Medulla oblongata (tissue), 1 donor: ENCODE measurements around the gene ITGAX.
"Not testable (repeated sequence)": the region's sequence is repeated elsewhere in the genome, so short reads cannot be mapped to it uniquely, and the experiment has no call there.

Experiments used
- DNase-seq: peaks from one replicate; pipeline ENCODE4 v3.0.0-alpha.2; 2015; ENCODE audit errors: extremely low spot score

Gene ITGAX

GRCh38 chr16:31354394-31355291, at the start of gene ITGAX:
Gene ITGAX (plus strand): TSS chr16:31355176. CDS start chr16:31355255, 79 bp downstream.
- DNase-seq, result peak; percentile 66

- no peak for DNase-seq
These were observed 49.8 kb upstream of the ITGAX start for GRCh38 chr16:31305219-31305618.

DNA sequence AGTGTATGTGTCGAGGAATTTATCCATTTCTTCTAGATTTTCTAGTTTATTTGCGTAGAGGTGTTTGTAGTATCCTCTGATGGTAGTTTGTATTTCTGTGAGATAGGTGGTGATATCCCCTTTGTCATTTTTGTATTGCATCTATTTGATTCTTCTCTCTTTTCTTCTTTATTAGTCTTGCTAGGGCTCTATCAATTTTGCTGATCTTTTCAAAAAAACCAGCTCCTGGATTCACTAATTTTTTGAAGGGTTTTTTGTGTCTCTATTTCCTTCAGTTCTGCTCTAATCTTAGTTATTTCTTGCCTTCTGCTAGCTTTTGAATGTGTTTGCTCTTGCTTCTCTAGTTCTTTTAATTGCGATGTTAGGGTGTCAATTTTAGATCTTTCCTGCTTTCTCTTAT, 46.6 kb upstream of the ITGAX start:
- not testable (repeated sequence) for DNase-seq

DNA sequence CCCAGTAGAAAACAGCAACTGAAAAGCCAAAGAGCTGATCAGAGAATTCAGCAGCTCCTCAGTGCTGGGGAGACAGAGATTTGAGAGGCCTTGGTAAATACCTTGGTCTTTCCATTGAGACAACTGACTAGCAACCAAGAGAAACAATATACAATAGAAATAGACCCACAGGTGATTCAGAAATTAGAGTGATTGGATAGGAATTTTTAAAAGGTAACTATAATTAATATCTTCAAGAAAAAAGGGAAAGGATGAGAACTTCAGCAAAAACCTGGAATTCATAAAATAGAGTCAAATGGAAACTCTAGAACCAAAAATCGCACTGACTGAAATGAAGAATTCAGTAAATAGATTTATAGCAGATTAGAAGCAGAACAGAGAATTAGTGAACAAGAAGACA, 32.5 kb upstream of the ITGAX start:
- DNase-seq, result no peak

GRCh38 chr16:31323959-31324629, 30.9 kb upstream of the ITGAX start:
- DNase-seq, result no peak

DNA sequence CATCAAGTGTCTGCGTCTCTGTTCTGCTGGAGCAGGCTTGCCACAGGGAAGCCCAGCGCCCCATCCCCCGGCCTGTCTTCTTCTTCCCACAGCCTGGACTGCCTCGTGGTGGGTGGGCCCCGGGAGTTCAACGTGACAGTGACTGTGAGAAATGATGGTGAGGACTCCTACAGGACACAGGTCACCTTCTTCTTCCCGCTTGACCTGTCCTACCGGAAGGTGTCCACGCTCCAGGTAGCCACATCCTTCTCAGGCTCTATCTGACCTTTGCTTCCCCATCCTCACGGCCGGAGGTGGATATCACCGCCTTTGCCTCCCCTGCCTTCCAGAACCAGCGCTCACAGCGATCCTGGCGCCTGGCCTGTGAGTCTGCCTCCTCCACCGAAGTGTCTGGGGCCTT, 29.8 kb upstream of the ITGAX start:
- no peak for DNase-seq

DNA sequence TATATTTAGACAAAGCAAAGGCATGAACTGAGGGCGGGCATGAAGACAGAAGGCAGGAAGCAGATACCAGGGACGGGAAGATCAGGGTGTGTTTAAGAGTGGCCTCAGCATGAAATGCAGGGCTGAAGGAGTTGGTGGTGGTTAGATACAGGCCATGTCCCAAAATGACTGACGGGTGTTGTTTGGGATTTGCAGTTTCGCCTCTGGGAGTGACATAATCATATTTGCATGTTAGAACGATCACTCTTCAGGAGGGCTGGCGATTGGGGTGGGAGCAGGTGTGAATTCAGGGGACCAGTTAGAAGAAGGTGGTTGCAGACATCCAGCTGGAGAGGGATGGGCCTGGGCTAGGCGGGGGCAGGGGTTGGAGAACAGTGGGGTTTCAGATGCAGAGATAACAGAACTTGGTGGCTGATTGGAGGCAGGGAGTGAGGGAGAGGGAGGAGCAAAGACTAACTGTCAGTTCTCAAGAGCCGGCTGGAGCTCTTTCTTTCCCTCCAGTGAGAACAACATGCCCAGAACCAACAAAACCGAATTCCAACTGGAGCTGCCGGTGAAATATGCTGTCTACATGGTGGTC, 27.2 kb upstream of the ITGAX start:
- DNase-seq, result no peak

- no peak for DNase-seq
These were observed 26.5 kb upstream of the ITGAX start for GRCh38 chr16:31328322-31329052.

- DNase-seq, result no peak
These were observed 25.1 kb upstream of the ITGAX start for GRCh38 chr16:31329671-31330552.

GRCh38 chr16:31330553-31330890, 24.5 kb upstream of the ITGAX start:
- no peak for DNase-seq

DNA sequence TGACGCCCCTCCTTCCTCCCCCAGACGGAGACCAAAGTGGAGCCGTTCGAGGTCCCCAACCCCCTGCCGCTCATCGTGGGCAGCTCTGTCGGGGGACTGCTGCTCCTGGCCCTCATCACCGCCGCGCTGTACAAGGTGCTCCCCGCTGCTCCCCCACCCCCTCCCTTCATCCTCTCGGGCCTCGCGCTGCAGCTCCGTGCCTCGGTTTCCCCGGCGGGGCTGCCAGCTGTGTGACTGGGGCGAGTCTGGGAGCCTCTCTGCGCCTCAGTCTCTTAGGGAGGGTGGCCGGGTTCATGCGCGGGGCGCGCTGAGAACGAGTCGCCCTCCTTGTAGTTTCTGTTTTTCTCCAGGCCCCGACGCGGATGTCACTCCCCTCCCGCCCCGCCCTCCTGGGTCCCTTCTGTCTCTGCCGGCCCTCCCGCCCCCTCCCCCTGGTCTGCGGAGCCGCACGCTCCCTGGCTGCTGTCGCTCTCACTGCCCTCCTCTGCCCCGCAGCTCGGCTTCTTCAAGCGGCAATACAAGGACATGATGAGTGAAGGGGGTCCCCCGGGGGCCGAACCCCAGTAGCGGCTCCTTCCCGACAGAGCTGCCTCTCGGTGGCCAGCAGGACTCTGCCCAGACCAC, 23.7 kb upstream of the ITGAX start:
- DNase-seq, result no peak

DNA sequence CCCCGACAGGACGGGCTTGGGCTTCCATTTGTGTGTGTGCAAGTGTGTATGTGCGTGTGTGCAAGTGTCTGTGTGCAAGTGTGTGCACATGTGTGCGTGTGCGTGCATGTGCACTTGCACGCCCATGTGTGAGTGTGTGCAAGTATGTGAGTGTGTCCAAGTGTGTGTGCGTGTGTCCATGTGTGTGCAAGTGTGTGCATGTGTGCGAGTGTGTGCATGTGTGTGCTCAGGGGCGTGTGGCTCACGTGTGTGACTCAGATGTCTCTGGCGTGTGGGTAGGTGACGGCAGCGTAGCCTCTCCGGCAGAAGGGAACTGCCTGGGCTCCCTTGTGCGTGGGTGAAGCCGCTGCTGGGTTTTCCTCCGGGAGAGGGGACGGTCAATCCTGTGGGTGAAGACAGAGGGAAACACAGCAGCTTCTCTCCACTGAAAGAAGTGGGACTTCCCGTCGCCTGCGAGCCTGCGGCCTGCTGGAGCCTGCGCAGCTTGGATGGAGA, 23.1 kb upstream of the ITGAX start:
- no peak for DNase-seq

DNA sequence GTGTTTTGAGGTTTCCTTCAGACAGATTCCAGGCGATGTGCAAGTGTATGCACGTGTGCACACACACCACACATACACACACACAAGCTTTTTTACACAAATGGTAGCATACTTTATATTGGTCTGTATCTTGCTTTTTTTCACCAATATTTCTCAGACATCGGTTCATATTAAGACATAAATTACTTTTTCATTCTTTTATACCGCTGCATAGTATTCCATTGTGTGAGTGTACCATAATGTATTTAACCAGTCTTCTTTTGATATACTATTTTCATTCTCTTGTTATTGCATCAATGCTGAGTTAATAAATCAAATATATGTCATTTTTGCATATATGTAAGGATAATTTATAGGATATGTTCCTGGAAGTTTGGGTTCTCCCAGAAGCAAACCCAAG, 22.4 kb upstream of the ITGAX start:
- no peak for DNase-seq

GRCh38 chr16:31333686-31334649, 21.0 kb upstream of the ITGAX start:
- DNase-seq, result no peak

GRCh38 chr16:31334934-31335333, 20.0 kb upstream of the ITGAX start:
- no peak for DNase-seq

- DNase-seq, result no peak
These were observed 19.5 kb upstream of the ITGAX start for GRCh38 chr16:31335431-31335830.

DNA sequence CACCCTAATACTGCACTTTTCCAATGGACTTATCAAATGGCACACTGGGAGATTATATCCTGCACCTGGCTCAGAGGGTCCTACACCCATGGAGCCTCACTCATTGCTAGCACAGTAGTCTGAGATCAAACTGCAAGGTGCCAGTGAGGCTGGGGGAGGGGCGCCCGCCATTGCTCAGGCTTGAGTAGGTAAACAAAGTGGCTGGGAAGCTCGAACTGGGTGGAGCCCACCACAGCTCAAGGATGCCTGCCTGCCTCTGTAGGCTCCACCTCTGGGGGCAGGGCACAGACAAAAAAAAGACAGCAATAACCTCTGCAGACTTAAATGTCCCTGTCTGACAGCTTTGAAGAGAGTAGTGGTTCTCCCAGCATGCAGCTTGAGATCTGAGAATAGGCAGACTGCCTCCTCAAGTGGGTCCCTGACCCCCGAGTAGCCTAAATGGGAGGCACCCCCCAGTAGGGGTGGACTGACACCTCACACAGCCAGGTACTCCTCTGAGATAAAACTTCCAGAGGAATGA, 16.8 kb upstream of the ITGAX start:
- not testable (repeated sequence) for DNase-seq

- no peak for DNase-seq
These were observed 10.3 kb upstream of the ITGAX start for GRCh38 chr16:31344712-31345111.

DNA sequence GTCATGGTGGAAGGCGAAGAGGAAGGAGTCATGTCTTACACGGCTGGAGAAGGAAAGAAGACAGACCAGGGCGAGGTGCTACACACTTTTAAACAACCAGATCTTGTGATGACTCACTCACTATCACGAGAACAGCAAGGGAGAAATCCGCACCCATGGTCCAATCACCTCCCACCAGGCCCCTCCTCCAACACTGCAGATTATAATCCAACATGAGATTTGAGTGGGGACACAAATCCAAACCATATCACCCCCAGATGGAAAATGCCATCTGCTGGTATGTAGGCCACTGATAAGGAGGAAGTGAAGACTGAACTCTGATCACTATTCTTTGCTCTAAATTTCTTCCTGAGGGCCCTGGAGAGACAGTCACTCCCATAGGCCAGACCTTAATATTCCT, 7.5 kb upstream of the ITGAX start:
- no peak for DNase-seq
